NB4 (cell line): Measurements from ENCODE around the gene BTBD9.

Experiments
- DNase-seq: peaks from one replicate; pipeline ENCODE4 v3.0.0; 2010; ENCODE audit warnings: low read depth
- H3K4me3 ChIP-seq: one replicate; pipeline ENCODE4 v1.5.1; 2011; ENCODE audit warnings: mild to moderate bottlenecking, low read depth, low read length, moderate library complexity
- CTCF ChIP-seq: IDR thresholded peaks from one replicate; pipeline ENCODE4 v1.5.1; 2012; ENCODE audit warnings: low read depth, low read length
- MAX ChIP-seq: IDR thresholded peaks from 2 replicates; pipeline ENCODE4 v1.6.1; 2011; ENCODE audit warnings: low read depth, low read length
- MYC ChIP-seq: IDR thresholded peaks from 2 replicates; pipeline ENCODE4 v1.6.1; 2011; ENCODE audit warnings: low read depth, low read length
- POLR2A ChIP-seq: IDR thresholded peaks from 2 replicates; pipeline ENCODE4 v1.6.1; 2011; ENCODE audit warnings: mild to moderate bottlenecking; ENCODE audit not compliant: insufficient read length; ENCODE audit errors: extremely low read depth

Gene BTBD9

GRCh38 chr6:38169977-38170526, 469.7 kb downstream of the BTBD9 start:
- DNase-seq, result no peak
- no peak for TF ChIP-seq CTCF
- TF ChIP-seq POLR2A, result no peak
- no peak for TF ChIP-seq MYC
- no peak for TF ChIP-seq MAX

GRCh38 chr6:38169221-38169976, 470.3 kb downstream of the BTBD9 start:
- TF ChIP-seq CTCF, result no peak
- no peak for TF ChIP-seq POLR2A
- TF ChIP-seq MYC, result no peak
- DNase-seq, result no peak
- H3K4me3 ChIP-seq, result no peak overlapping the region

More at GRCh38 chr6:38169977-38170526, 469.7 kb downstream of the BTBD9 start:
- H3K4me3 ChIP-seq, result no peak overlapping the region

- no peak overlapping the region for H3K4me3 ChIP-seq
- DNase-seq, result no peak
- TF ChIP-seq CTCF (no peak), MAX (no peak), POLR2A (no peak), MYC (no peak)
These were observed 471.0 kb downstream of the BTBD9 start for GRCh38 chr6:38168699-38169098.

GRCh38 chr6:38168126-38168525, 471.6 kb downstream of the BTBD9 start:
- TF ChIP-seq CTCF, result no peak
- TF ChIP-seq POLR2A, result no peak
- no peak for TF ChIP-seq MYC
- TF ChIP-seq MAX, result no peak
- no peak overlapping the region for H3K4me3 ChIP-seq
- no peak for DNase-seq

GRCh38 chr6:38167598-38167997, 472.1 kb downstream of the BTBD9 start:
- TF ChIP-seq CTCF, result no peak
- TF ChIP-seq POLR2A, result no peak
- no peak for TF ChIP-seq MYC
- TF ChIP-seq MAX, result no peak
- no peak overlapping the region for H3K4me3 ChIP-seq
- peak; percentile 22 for DNase-seq
